Neural cell (in vitro differentiated cells): ENCODE results near the gene RHOBTB1. TPM values are rescaled to one million over a fixed set of nuclear protein-coding genes. Genes with fewer than 3 reads are reported as not detected.

Source experiments
- H2AFZ ChIP-seq: fragments of 200-600, 300-800 bp; sonication (generic), shearing (Covaris generic); 2 replicates; pipeline ENCODE4 v1.6.0; 2014; ENCODE audit warnings: low read depth, mild to moderate bottlenecking, antibody characterized with exemption, low read length, moderate library complexity
- H3F3A ChIP-seq: fragments of 200-600 bp; shearing (Covaris generic); 2 replicates; pipeline ENCODE4 v1.6.1; 2016; ENCODE audit warnings: mild to moderate bottlenecking, moderate library complexity, mixed read lengths, antibody characterized with exemption, low read length; ENCODE audit not compliant: insufficient read depth, poor library complexity, severe bottlenecking
- H3K27ac ChIP-seq: fragments of 200-600, 300-800 bp; sonication (generic), shearing (Covaris generic); 2 replicates; pipeline ENCODE4 v1.5.1; 2014; ENCODE audit warnings: mild to moderate bottlenecking, low read length, moderate library complexity
- H3K27me3 ChIP-seq: fragments of 300-800, 200-600 bp; sonication (generic), shearing (Covaris generic); 2 replicates; pipeline ENCODE4 v1.6.0; 2014; ENCODE audit warnings: mild to moderate bottlenecking, low read depth, low read length, moderate library complexity; ENCODE audit not compliant: insufficient read depth
- H3K36me3 ChIP-seq: fragments of 300-800, 200-600 bp; sonication (generic), shearing (Covaris generic); 2 replicates; pipeline ENCODE4 v1.5.1; 2014; ENCODE audit warnings: mild to moderate bottlenecking, antibody characterized with exemption, low read length, moderate library complexity; ENCODE audit not compliant: insufficient read depth
- H3K4me2 ChIP-seq: fragments of 300-800, 200-600 bp; sonication (generic), shearing (Covaris generic); 2 replicates; pipeline ENCODE4 v1.6.0; 2014; ENCODE audit warnings: mild to moderate bottlenecking, low read length
- H3K4me3 ChIP-seq: fragments of 300-800, 200-600 bp; sonication (generic), shearing (Covaris generic); 2 replicates; pipeline ENCODE4 v1.5.1; 2014; ENCODE audit warnings: mild to moderate bottlenecking, low read length, moderate library complexity
- H3K79me2 ChIP-seq: fragments of 200-600 bp; shearing (Covaris generic); replicated peaks from 2 replicates; pipeline ENCODE4 v1.6.0; 2014; ENCODE audit warnings: mild to moderate bottlenecking, low read length, moderate library complexity; ENCODE audit not compliant: insufficient read depth
- H3K9ac ChIP-seq: fragments of 300-800, 200-600 bp; sonication (generic), shearing (Covaris generic); 2 replicates; pipeline ENCODE4 v1.6.1; 2016; ENCODE audit warnings: mild to moderate bottlenecking, low read length, mixed read lengths
- H3K9me2 ChIP-seq: fragments of 200-600 bp; shearing (Covaris generic); 2 replicates; pipeline ENCODE4 v1.6.1; 2016; ENCODE audit warnings: mild to moderate bottlenecking, low read length, mixed read lengths; ENCODE audit not compliant: insufficient read depth
- H3K9me3 ChIP-seq: fragments of 200-600, 300-800 bp; sonication (generic), shearing (Covaris generic); 2 replicates; pipeline ENCODE4 v1.6.1; 2016; ENCODE audit warnings: mild to moderate bottlenecking, mixed run types, low read length, moderate library complexity, mixed read lengths
- H4K20me1 ChIP-seq: fragments of 200-600 bp; shearing (Covaris generic); 2 replicates; pipeline ENCODE4 v1.6.1; 2016; ENCODE audit warnings: mild to moderate bottlenecking, mixed run types; ENCODE audit not compliant: insufficient read depth
- EP300 ChIP-seq: fragments of 450-650 bp; conservative IDR thresholded peaks from 2 replicates; pipeline ENCODE4 v1.6.1; 2014; ENCODE audit warnings: antibody characterized with exemption, mild to moderate bottlenecking, moderate library complexity; ENCODE audit not compliant: poor library complexity, severe bottlenecking
- EZH2 ChIP-seq: fragments of 200-600, 300-800 bp; shearing (Covaris generic), sonication (generic); IDR thresholded peaks from 2 replicates; pipeline ENCODE4 v1.6.1; 2014; ENCODE audit warnings: antibody characterized with exemption, low read length, borderline replicate concordance, mild to moderate bottlenecking; ENCODE audit not compliant: insufficient read depth, poor library complexity, severe bottlenecking
- MXI1 ChIP-seq: fragments of 450-650 bp; conservative IDR thresholded peaks from 2 replicates; pipeline ENCODE4 v1.6.1; 2014; ENCODE audit warnings: antibody characterized with exemption, mild to moderate bottlenecking; ENCODE audit not compliant: poor library complexity, severe bottlenecking
- POLR2AphosphoS5 ChIP-seq: IDR thresholded peaks from 2 replicates; pipeline ENCODE4 v1.6.1; 2012
- RAD21 ChIP-seq: fragments of 450-650 bp; conservative IDR thresholded peaks from 2 replicates; pipeline ENCODE4 v1.6.1; 2014; ENCODE audit warnings: antibody characterized with exemption, mild to moderate bottlenecking, moderate library complexity
- SMC3 ChIP-seq: fragments of 450-650 bp; conservative IDR thresholded peaks from 2 replicates; pipeline ENCODE4 v1.6.1; 2014; ENCODE audit warnings: antibody characterized with exemption, mild to moderate bottlenecking, moderate library complexity; ENCODE audit not compliant: poor library complexity
- TAF1 ChIP-seq: IDR thresholded peaks from 2 replicates; pipeline ENCODE4 v1.6.1; 2012; ENCODE audit warnings: low read depth
- polyA plus RNA-seq: library from polyadenylated mRNA; depleted of rRNA; stranded (reverse); fragments of >200 nt; gene quantifications from 2 replicates; pipeline ENCODE4 v1.2.3, GENCODE V29; 2014
- TF ChIP-seq, protein P1 (sequence below): fragments of 450-650 bp; IDR thresholded peaks from 2 replicates; pipeline ENCODE4 v1.5.1; 2014; ENCODE audit warnings: antibody characterized with exemption, mild to moderate bottlenecking, moderate library complexity; ENCODE audit not compliant: poor library complexity, severe bottlenecking
- TF ChIP-seq, protein P2 (sequence below): IDR thresholded peaks from 2 replicates; pipeline ENCODE4 v1.6.1; 2012; ENCODE audit warnings: borderline replicate concordance

RHOBTB1 gene
- polyA plus RNA-seq, 1 donor from 2014 or later, result 10.5 TPM

DNA sequence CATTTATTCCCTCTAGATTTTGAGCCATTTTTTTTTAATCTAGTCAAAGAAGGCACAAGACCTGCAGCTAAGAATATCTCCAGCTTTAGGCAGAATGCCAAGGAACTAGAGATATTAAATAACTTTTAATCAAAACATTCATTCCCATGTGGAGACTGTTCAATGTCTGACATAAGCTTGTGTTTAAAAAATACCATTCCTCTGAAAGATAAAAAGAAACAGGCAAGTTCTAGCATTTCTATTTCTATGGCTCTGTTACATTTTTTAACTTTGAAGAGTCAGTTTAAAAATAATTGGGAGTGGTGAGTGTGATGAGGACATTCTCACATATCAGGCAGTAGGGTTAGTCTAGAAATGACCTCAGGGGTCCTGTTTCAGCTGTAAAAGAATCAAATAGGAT lies 48.0 kb downstream of the RHOBTB1 start:
- no peaks in the 10 kb centered on the region for H3K36me3 ChIP-seq
- no peaks in the 10 kb centered on the region for H3K9me2 ChIP-seq
- H3K27me3 ChIP-seq, result no peaks in the 10 kb centered on the region
- H3K27ac ChIP-seq, result no peak overlapping the region
- no peaks in the 10 kb centered on the region for H4K20me1 ChIP-seq
- no peak overlapping the region for H3K4me3 ChIP-seq
- no peak overlapping the region for H2AFZ ChIP-seq
- no peak overlapping the region for H3K9ac ChIP-seq
- no peak overlapping the region for H3K4me2 ChIP-seq
- no peaks in the 10 kb centered on the region for H3F3A ChIP-seq
- H3K9me3 ChIP-seq, result no peaks in the 10 kb centered on the region
- TF ChIP-seq, protein P1, sequence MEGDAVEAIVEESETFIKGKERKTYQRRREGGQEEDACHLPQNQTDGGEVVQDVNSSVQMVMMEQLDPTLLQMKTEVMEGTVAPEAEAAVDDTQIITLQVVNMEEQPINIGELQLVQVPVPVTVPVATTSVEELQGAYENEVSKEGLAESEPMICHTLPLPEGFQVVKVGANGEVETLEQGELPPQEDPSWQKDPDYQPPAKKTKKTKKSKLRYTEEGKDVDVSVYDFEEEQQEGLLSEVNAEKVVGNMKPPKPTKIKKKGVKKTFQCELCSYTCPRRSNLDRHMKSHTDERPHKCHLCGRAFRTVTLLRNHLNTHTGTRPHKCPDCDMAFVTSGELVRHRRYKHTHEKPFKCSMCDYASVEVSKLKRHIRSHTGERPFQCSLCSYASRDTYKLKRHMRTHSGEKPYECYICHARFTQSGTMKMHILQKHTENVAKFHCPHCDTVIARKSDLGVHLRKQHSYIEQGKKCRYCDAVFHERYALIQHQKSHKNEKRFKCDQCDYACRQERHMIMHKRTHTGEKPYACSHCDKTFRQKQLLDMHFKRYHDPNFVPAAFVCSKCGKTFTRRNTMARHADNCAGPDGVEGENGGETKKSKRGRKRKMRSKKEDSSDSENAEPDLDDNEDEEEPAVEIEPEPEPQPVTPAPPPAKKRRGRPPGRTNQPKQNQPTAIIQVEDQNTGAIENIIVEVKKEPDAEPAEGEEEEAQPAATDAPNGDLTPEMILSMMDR, result no peak
- TF ChIP-seq POLR2AphosphoS5 (no peak), TAF1 (no peak)
- no peaks in the 10 kb centered on the region for H3K79me2 ChIP-seq

GRCh38 chr10:60894786-60895185 lies 49.2 kb downstream of the RHOBTB1 start:
- no peak overlapping the region for H2AFZ ChIP-seq
- peak overlapping the region; percentile 9 for H3K4me2 ChIP-seq
- no peaks in the 10 kb centered on the region for H3K27me3 ChIP-seq
- H3F3A ChIP-seq, result no peaks in the 10 kb centered on the region
- peak overlapping the region; percentile 14 for H3K4me3 ChIP-seq
- H4K20me1 ChIP-seq, result no peaks in the 10 kb centered on the region
- no peaks in the 10 kb centered on the region for H3K9me3 ChIP-seq
- H3K36me3 ChIP-seq, result no peaks in the 10 kb centered on the region
- H3K9me2 ChIP-seq, result no peaks in the 10 kb centered on the region
- peak overlapping the region; percentile 28 for H3K27ac ChIP-seq
- H3K79me2 ChIP-seq, result no peaks in the 10 kb centered on the region
- TF ChIP-seq, protein P2, sequence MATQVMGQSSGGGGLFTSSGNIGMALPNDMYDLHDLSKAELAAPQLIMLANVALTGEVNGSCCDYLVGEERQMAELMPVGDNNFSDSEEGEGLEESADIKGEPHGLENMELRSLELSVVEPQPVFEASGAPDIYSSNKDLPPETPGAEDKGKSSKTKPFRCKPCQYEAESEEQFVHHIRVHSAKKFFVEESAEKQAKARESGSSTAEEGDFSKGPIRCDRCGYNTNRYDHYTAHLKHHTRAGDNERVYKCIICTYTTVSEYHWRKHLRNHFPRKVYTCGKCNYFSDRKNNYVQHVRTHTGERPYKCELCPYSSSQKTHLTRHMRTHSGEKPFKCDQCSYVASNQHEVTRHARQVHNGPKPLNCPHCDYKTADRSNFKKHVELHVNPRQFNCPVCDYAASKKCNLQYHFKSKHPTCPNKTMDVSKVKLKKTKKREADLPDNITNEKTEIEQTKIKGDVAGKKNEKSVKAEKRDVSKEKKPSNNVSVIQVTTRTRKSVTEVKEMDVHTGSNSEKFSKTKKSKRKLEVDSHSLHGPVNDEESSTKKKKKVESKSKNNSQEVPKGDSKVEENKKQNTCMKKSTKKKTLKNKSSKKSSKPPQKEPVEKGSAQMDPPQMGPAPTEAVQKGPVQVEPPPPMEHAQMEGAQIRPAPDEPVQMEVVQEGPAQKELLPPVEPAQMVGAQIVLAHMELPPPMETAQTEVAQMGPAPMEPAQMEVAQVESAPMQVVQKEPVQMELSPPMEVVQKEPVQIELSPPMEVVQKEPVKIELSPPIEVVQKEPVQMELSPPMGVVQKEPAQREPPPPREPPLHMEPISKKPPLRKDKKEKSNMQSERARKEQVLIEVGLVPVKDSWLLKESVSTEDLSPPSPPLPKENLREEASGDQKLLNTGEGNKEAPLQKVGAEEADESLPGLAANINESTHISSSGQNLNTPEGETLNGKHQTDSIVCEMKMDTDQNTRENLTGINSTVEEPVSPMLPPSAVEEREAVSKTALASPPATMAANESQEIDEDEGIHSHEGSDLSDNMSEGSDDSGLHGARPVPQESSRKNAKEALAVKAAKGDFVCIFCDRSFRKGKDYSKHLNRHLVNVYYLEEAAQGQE, result no peak
- TF ChIP-seq EP300 (peak; percentile 64), SMC3 (no peak)
- no peak overlapping the region for H3K9ac ChIP-seq

DNA sequence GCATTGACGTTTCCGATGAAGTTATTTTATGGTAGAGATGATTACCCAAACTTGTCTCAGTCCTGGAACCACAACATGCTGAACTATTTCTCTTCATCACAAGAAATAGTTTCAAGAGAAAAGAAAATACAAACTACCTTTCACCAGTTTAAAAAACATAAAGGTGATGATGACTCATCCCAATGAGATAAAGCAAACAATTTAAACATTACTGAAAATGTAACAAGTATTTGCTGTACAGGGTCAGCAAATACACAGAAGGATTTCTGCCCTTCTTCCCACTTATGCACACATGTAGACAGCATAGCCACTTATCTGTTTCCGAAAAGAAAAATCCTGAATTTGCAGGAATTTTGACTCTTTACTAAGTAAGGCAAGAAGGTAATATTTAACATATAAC lies 50.8 kb downstream of the RHOBTB1 start:
- no peaks in the 10 kb centered on the region for H3K9me3 ChIP-seq
- H3K9me2 ChIP-seq, result no peaks in the 10 kb centered on the region
- no peaks in the 10 kb centered on the region for H4K20me1 ChIP-seq
- no peak for TF ChIP-seq RAD21
- no peak for TF ChIP-seq EP300
- TF ChIP-seq, protein P2, result no peak
- no peak for TF ChIP-seq MXI1
- no peak for TF ChIP-seq EZH2
- H3K27ac ChIP-seq, result no peak overlapping the region
- H3K79me2 ChIP-seq, result no peaks in the 10 kb centered on the region
- H3K27me3 ChIP-seq, result no peaks in the 10 kb centered on the region
- no peak overlapping the region for H3K9ac ChIP-seq
- H3F3A ChIP-seq, result no peaks in the 10 kb centered on the region
- H2AFZ ChIP-seq, result no peak overlapping the region
- H3K4me3 ChIP-seq, result no peak overlapping the region
- H3K36me3 ChIP-seq, result no peaks in the 10 kb centered on the region
- H3K4me2 ChIP-seq, result no peak overlapping the region
